Lower leg skin (tissue), 3 donors: ENCODE results near the gene SKOR1.

Experiments
- CTCF ChIP-seq, 3 donors: fragments of 450-650 bp; IDR thresholded peaks; one replicate each; pipeline ENCODE4 v1.5.1; 2016; ENCODE audit warnings: antibody characterized with exemption in 3 of 3, mild to moderate bottlenecking in 3 of 3, moderate library complexity in 2 of 3
- POLR2A ChIP-seq, 2 donors: fragments of 450-650 bp; IDR thresholded peaks; one replicate each; pipeline ENCODE4 v1.6.1; 2016 to 2017; ENCODE audit warnings: antibody characterized with exemption in 2 of 2, mild to moderate bottlenecking in 1 of 2, moderate library complexity in 1 of 2

GRCh38 chr15:67816668-67817067 is 8.6 kb upstream of the SKOR1 start:
- no peak for TF ChIP-seq POLR2A (IDR thresholded peaks at IDR 0.05)
- no peak for TF ChIP-seq CTCF (IDR thresholded peaks at IDR 0.05)
